Measurements from ENCODE around the gene PTCH1. TPM values are rescaled to one million over a fixed set of nuclear protein-coding genes. Genes with fewer than 3 reads are reported as not detected.

PTCH1 gene
- total RNA-seq, 1 experiment from 2014 or later = 15.2 TPM

GRCh38 chr9:95477885-95478284 is 38.9 kb downstream of the PTCH1 start:
- no peak overlapping the region for H3K27ac ChIP-seq (ENCODE audit: low read depth, low read length)
- no peaks in the 10 kb centered on the region for H3K27me3 ChIP-seq (ENCODE audit: insufficient read depth, low read length)
- H3K4me3 ChIP-seq (replicated peaks in 1 of 2; ENCODE audit: low read depth in 1 of 2, low read length in 2 of 2) = no peak overlapping the region
- H2AFZ ChIP-seq (ENCODE audit: low read depth, low read length, poor library complexity, severe bottlenecking) = no peak overlapping the region
- ChIA-PET POLR2A (no interaction called here), CTCF (no interaction called here), RAD21 (ENCODE audit: low non-redundant PET in 1 of 2, low total read pairs in 2 of 2, uncharacterized antibody in 2 of 2, unreplicated experiment in 2 of 2) (no interaction called here)
- H3K36me3 ChIP-seq (ENCODE audit: control insufficient read depth in 1 of 2, insufficient read depth in 2 of 2, low read length in 2 of 2) = peaks cover 0 to 7% of the 10 kb centered on the region in 2 experiments; a peak in 2 of 4 replicates
- no peaks in the 10 kb centered on the region for H3K9me2 ChIP-seq (ENCODE audit: insufficient read depth)
- ATAC-seq (no peak), DNase-seq (ENCODE audit: low read depth, low spot score) (no peak)
- H3K79me2 ChIP-seq (ENCODE audit: insufficient read depth, low read length) = no peaks in the 10 kb centered on the region
- H3K4me2 ChIP-seq (ENCODE audit: low read length) = no peak overlapping the region
- no peaks in the 10 kb centered on the region for H4K20me1 ChIP-seq (ENCODE audit: insufficient read depth)
- no peak overlapping the region for H3K9ac ChIP-seq (ENCODE audit: low read length)
- intact Hi-C loops (cut with micrococcal nuclease) = no loop called here
- BruUV-seq (replicated peaks) = no TSS peak
- H3K9me3 ChIP-seq (ENCODE audit: control insufficient read depth in 1 of 2, insufficient read depth in 1 of 2, low read depth in 1 of 2, low read length in 2 of 2) = no peaks in the 10 kb centered on the region
- no peaks in the 10 kb centered on the region for H3K4me1 ChIP-seq (ENCODE audit: control insufficient read depth in 1 of 2, insufficient read depth in 2 of 2, low read length in 2 of 2)
- TF ChIP-seq JUND (IDR thresholded peaks at IDR 0.05) (no peak), ZFX (IDR thresholded peaks at IDR 0.05) (no peak), EGR1 (IDR thresholded peaks at IDR 0.05; ENCODE audit: low read depth) (no peak)

GRCh38 chr9:95477441-95477840 is 39.3 kb downstream of the PTCH1 start:
- TF ChIP-seq YY1 (IDR thresholded peaks at IDR 0.05; ENCODE audit: extremely low read depth, insufficient replicate concordance, low read depth, low read length) = no peak
- no peak for TF ChIP-seq ATF3 (IDR thresholded peaks at IDR 0.05)
- TF ChIP-seq, protein P1, sequence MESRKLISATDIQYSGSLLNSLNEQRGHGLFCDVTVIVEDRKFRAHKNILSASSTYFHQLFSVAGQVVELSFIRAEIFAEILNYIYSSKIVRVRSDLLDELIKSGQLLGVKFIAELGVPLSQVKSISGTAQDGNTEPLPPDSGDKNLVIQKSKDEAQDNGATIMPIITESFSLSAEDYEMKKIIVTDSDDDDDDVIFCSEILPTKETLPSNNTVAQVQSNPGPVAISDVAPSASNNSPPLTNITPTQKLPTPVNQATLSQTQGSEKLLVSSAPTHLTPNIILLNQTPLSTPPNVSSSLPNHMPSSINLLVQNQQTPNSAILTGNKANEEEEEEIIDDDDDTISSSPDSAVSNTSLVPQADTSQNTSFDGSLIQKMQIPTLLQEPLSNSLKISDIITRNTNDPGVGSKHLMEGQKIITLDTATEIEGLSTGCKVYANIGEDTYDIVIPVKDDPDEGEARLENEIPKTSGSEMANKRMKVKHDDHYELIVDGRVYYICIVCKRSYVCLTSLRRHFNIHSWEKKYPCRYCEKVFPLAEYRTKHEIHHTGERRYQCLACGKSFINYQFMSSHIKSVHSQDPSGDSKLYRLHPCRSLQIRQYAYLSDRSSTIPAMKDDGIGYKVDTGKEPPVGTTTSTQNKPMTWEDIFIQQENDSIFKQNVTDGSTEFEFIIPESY (IDR thresholded peaks at IDR 0.05; ENCODE audit: extremely low read depth, insufficient replicate concordance, low read length) = no peak
- TF ChIP-seq CBX3 (IDR thresholded peaks at IDR 0.05; ENCODE audit: low read depth) = no peak
- no peak for TF ChIP-seq TCF7L2 (IDR thresholded peaks at IDR 0.05; ENCODE audit: borderline replicate concordance, extremely low read depth, insufficient read depth, insufficient read length)
- no peak for TF ChIP-seq SP1 (IDR thresholded peaks at IDR 0.05; ENCODE audit: low read depth)
- TF ChIP-seq SRF (IDR thresholded peaks at IDR 0.05; ENCODE audit: low read depth) = no peak
- Histone ChIP-seq H3K27ac (ENCODE audit: low read depth, low read length) (no peak overlapping the region), H3K9me3 (ENCODE audit: control insufficient read depth in 1 of 2, insufficient read depth in 1 of 2, low read depth in 1 of 2, low read length in 2 of 2) (no peaks in the 10 kb centered on the region), H3K9ac (ENCODE audit: low read length) (no peak overlapping the region), H3K4me3 (replicated peaks in 1 of 2; ENCODE audit: low read depth in 1 of 2, low read length in 2 of 2) (no peak overlapping the region), H3K9me2 (ENCODE audit: insufficient read depth) (no peaks in the 10 kb centered on the region), H3K4me2 (ENCODE audit: low read length) (no peak overlapping the region), H3K36me3 (ENCODE audit: control insufficient read depth in 1 of 2, insufficient read depth in 2 of 2, low read length in 2 of 2) (peaks cover 0 to 7% of the 10 kb centered on the region in 2 experiments; a peak in 2 of 4 replicates), H3K79me2 (ENCODE audit: insufficient read depth, low read length) (no peaks in the 10 kb centered on the region), H4K20me1 (ENCODE audit: insufficient read depth) (no peaks in the 10 kb centered on the region), H3K27me3 (ENCODE audit: insufficient read depth, low read length) (no peaks in the 10 kb centered on the region), H3K4me1 (ENCODE audit: control insufficient read depth in 1 of 2, insufficient read depth in 2 of 2, low read length in 2 of 2) (no peaks in the 10 kb centered on the region), H2AFZ (ENCODE audit: low read depth, low read length, poor library complexity, severe bottlenecking) (no peak overlapping the region)
- ChIA-PET RAD21 (ENCODE audit: low non-redundant PET in 1 of 2, low total read pairs in 2 of 2, uncharacterized antibody in 2 of 2, unreplicated experiment in 2 of 2) (no interaction called here), CTCF (no interaction called here), POLR2A (no interaction called here)
- ATAC-seq = no peak
- intact Hi-C loops (cut with micrococcal nuclease) = no loop called here
- no peak for DNase-seq (ENCODE audit: low read depth, low spot score)
- BruUV-seq (replicated peaks) = no TSS peak

Data from HCT116 (cell line).